Activated CD4-positive, CD25-positive, alpha-beta regulatory T cell treated with anti-CD3 and anti-CD28 coated beads, Interleukin-2, amount 50 U/mL, for 72 hours (primary cell): Measurements from ENCODE around the gene TOMM70.
"Not testable (repeated sequence)": the region's sequence is repeated elsewhere in the genome, so short reads cannot be mapped to it uniquely, and the experiment has no call there.

Experiments used
- DNase-seq: peaks from one replicate; pipeline ENCODE4 v3.0.0; 2021

Gene TOMM70

GRCh38 chr3:100400780-100401673, at the start of gene TOMM70, which contains the start of gene LNP1:
TSS of gene TOMM70 (minus strand) at chr3:100401089. CDS start at chr3:100400949, 140 bp downstream.
TSS of gene LNP1 (plus strand) at chr3:100401539. CDS start at chr3:100429730, 28,191 bp downstream.
- DNase-seq: peak; percentile 92

GRCh38 chr3:100449214-100449613, 48.3 kb upstream of the TOMM70 start:
- no peak for DNase-seq

DNA sequence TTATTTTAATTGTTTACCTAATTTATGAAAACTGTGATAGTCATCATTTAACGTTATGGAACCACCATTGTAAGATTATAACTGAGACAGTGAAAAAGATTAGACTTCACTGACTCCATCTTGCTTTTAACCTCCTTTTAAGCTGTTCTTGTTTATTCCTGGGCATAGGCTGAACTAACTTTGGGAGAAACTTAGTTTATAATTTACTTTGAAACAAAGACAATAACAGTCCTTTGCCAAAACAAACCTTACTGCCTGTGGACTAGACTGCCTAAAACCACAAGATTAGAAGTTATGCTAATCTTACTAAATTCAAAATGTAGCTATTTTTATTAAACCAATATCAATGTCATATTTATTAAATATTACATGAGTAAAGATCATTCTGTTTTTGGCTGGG, 47.2 kb upstream of the TOMM70 start:
- DNase-seq: no peak

DNA sequence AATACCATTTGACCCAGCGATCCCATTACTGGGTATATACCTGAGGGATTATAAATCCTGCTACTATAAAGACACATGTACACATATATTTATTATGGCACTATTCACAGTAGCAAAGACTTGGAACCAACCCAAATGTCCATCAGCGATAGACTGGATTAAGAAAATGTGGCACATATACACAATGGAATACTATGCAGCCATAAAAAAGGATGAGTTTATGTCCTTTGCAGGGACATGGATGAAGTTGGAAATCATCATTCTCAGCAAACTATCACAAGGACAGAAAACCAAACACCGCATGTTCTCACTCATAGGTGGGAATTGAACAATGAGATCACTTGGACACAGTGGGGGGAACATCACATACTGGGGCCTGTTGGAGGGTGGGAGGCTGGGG, 46.2 kb upstream of the TOMM70 start:
- not testable (repeated sequence) for DNase-seq

DNA sequence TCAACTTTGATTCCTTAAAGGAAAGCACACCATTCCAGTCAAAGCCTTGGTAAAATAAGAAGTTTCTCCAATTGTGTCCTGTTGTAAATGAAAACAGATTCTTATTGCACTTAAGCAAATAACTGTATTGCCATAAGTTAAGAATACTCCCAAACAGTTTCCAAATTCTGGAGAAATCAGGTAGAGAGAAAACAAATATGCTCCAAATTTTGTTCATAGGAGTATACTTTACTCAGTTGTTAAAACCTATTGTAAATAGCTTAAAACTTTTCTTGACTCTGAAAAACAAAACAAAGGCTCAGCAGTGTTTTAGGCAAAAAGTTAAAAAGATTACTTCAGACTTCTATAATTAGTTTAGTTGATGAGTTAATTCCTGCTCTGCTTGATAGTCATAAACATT, 42.8 kb upstream of the TOMM70 start:
- no peak for DNase-seq

- DNase-seq: no peak
Measured at GRCh38 chr3:100440895-100441294, 40.0 kb upstream of the TOMM70 start.

GRCh38 chr3:100438623-100438974, 37.7 kb upstream of the TOMM70 start:
- no peak for DNase-seq

- DNase-seq: no peak
Measured at GRCh38 chr3:100437721-100438622, 37.1 kb upstream of the TOMM70 start.

- DNase-seq: no peak
Measured at GRCh38 chr3:100436951-100437350, 36.1 kb upstream of the TOMM70 start.

DNA sequence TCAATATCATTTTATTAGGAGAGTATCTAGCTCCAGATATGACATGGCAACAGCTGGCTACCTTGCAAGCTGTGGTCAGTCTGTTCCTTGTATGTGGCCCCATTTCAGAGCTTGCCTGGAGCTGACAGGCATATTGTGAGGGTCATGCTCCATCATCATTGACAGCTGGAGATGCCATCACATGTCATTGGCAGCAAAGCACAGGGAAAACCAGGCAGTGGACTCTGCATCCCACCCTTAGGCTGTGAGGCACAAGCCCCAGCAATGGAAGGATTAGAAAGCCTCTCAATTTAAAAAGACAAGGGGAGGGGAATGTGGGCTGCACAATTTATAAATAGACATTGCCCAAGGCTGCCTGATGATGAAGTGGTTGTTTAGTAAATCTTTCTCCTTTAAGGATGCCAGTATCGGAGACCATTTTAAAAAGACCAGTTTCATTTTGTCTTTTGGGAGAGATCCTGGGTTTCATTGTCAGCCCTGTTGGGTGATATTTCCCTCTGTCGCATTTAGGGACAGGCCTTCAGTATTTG, 28.4 kb upstream of the TOMM70 start:
- DNase-seq: no peak

GRCh38 chr3:100427699-100428098, 26.8 kb upstream of the TOMM70 start:
- DNase-seq: no peak

DNA sequence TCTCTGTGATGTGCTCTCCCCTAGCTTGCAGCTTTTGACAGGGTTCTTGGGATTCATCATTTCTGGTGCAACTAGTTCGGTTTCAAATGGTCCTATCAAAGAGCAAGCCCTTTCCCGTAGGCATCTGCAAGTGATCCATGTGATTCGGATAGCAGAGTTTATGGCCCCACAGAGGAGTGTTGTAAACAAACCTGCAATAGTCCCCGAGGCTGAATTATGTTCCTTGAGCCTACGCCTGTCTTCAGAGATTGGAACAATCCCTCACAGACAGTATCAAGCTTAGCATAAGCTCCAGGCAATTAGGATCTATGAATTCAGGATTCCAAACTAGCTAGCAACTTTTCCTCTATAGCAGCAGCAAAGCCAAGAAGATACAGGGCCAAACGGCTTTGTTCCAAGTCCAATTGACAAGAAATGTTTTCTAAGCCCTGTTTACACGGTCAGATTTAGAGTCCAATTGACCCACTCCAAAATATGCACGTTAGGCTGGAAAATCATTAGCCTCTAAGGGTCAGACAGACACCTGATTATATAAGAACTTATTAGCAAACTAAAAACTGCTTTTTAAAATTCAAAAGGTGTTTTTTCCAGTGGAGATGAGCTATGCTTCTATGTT, 25.3 kb upstream of the TOMM70 start:
- DNase-seq: no peak

GRCh38 chr3:100425316-100425715, 24.4 kb upstream of the TOMM70 start:
- DNase-seq: no peak

- no peak for DNase-seq
Measured at GRCh38 chr3:100424261-100424660, 23.4 kb upstream of the TOMM70 start.

DNA sequence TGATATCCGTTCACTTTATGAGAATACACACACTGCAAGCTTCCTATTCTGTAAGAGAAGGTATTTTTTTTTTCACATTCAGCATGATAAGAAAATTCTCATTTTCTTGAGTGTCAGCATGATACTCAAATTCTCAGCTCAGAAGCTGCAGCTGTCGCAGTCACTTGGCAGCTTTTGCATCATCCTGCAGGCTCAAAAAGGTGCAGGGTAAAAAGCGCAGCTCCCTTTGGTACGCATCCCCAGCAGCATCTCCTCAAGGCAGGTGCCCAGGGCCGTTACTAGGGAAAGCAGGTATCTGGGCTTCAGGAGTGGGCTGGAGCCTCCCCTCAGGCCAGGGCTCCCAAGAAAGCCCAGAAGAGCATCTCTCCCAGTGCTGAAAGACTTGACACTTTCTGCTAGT, 22.7 kb upstream of the TOMM70 start:
- DNase-seq: no peak

GRCh38 chr3:100420885-100421284, 20.0 kb upstream of the TOMM70 start:
- no peak for DNase-seq

DNA sequence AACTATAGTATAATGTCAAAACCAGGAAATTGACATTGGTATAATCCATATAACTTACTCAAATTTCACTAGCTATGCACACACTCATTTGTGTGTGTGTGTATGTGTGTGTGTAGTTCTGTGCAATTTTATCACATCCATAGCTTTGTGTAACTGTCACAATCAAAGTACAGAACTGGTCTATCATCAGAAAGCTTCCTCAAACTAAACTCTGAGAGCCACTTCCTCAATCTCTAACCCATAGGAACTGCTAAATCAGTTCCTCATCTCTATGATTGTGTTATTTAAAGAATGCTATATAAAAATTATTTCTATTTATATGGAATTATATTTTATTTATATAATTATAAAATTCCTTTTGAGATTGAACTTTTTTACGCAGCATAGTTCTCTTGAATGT, 18.5 kb upstream of the TOMM70 start:
- no peak for DNase-seq

- DNase-seq: no peak
Measured at GRCh38 chr3:100416863-100417262, 16.0 kb upstream of the TOMM70 start.

DNA sequence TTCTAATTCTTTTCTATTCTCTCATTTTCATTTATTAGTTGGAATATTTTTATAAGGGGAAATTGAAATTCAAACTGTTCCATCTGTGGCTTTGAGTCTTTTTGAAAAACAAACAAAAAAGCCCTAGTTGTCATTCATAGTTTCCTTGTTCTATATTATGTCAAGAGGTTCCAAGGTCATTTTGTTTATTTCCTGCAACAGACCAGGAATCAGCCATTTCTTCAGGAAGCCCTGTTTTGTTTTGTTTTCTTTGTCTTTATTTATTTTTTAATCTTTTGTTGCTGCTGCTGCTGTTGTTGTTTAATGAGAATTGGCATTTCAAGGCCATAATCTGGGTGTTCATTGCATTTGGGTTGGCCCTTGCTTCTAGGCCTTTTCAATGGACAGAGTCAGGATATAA, 15.3 kb upstream of the TOMM70 start:
- DNase-seq: no peak

DNA sequence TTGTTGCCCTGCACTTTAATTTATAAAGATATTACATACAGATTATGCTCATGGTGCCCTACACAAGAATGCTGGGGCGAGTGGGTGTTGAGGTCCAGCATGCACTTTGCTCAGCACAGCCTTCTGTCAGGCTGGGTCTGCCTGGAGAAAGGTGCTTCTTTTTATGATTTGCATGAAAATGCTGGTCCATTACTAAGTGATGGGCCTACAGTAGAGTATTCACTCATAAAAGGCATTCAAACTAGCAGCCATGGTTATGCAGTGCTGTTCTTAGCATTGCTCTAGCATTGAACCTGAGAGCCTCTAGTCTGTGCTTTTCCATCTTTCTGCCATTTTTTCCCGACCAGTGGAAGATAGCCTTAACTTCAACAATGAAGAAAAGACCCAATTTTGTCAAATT, 12.7 kb upstream of the TOMM70 start:
- DNase-seq: no peak

GRCh38 chr3:100412912-100413590, 12.2 kb upstream of the TOMM70 start:
- no peak for DNase-seq
